ENCODE data around the gene OIP5. TPM values are rescaled to one million over a fixed set of nuclear protein-coding genes. Genes with fewer than 3 reads are reported as not detected.

OIP5 gene
- total and polyA plus RNA-seq, 2 of the 13 experiments (the other 11 are each of a cell fraction or from before 2014, with no cell fraction given) = 10.7 to 38.0 TPM

GRCh38 chr15:41259546-41260189 is 72.7 kb downstream of the OIP5 start (continued):
- peak; percentile 81; the same call in 1 of the 2 replicates for TF ChIP-seq ZNF142 (CRISPR knock-in tag; IDR thresholded peaks at IDR 0.05)
- TF ChIP-seq NR2F1 (CRISPR knock-in tag; IDR thresholded peaks at IDR 0.05) = peak; percentile 95
- no peak for TF ChIP-seq NONO (IDR thresholded peaks at IDR 0.05)
- peak; percentile 87 for TF ChIP-seq NONO (CRISPR knock-in tag; conservative IDR thresholded peaks at IDR 0.05)
- peak; percentile 63 for TF ChIP-seq PATZ1 (CRISPR knock-in tag; IDR thresholded peaks at IDR 0.05)
- TF ChIP-seq NCOR1 (IDR thresholded peaks at IDR 0.05; ENCODE audit: borderline replicate concordance, low read length) = peak; percentile 79; the same call in 1 of the 2 replicates
- TF ChIP-seq SOX13 (IDR thresholded peaks at IDR 0.05) = peak; percentile 69; the same call in 1 of the 2 replicates
- TF ChIP-seq SOX13 (CRISPR knock-in tag; conservative IDR thresholded peaks at IDR 0.05 in 1 of 2, IDR thresholded peaks at IDR 0.05 in 1 of 2) = peak in 1 of 2 experiments; percentile 87; a peak in 2 of 4 replicates
- peak; percentile 82 for TF ChIP-seq BCL6 (CRISPR knock-in tag; IDR thresholded peaks at IDR 0.05)
- TF ChIP-seq FOXO1 (CRISPR knock-in tag; IDR thresholded peaks at IDR 0.05) = peak; percentile 80
- peak; percentile 36; the same call in 1 of the 2 replicates for TF ChIP-seq MXD1 (CRISPR knock-in tag; IDR thresholded peaks at IDR 0.05)
- TF ChIP-seq ZNF510 (CRISPR knock-in tag; IDR thresholded peaks at IDR 0.05; ENCODE audit: low read depth) = 0 out of 2 replicates have a peak, but pooled peaks have one; percentile 36
- TF ChIP-seq ZFY (CRISPR knock-in tag; IDR thresholded peaks at IDR 0.05) = peak; percentile 31; the same call in 1 of the 2 replicates
- TF ChIP-seq ZNF12 (CRISPR knock-in tag; IDR thresholded peaks at IDR 0.05) = no peak
- TF ChIP-seq ZNF607 (CRISPR knock-in tag; IDR thresholded peaks at IDR 0.05; ENCODE audit: borderline replicate concordance) = no peak
- TF ChIP-seq NFYB (CRISPR knock-in tag; IDR thresholded peaks at IDR 0.05) = 0 out of 2 replicates have a peak, but pooled peaks have one; percentile 37
- peak; percentile 97 for TF ChIP-seq RCOR2 (CRISPR knock-in tag; IDR thresholded peaks at IDR 0.05)
- peak; percentile 88 for TF ChIP-seq GFI1 (CRISPR knock-in tag; IDR thresholded peaks at IDR 0.05; ENCODE audit: borderline replicate concordance)
- peak; percentile 86 for TF ChIP-seq NCOA2 (CRISPR knock-in tag; IDR thresholded peaks at IDR 0.05)
